Endodermal cell (in vitro differentiated cells): ENCODE results near the gene PRPF40B. TPM values are rescaled to one million over a fixed set of nuclear protein-coding genes. Genes with fewer than 3 reads are reported as not detected.

Experiments
- DNase-seq: peaks from one replicate; pipeline ENCODE4 v3.0.0-alpha.2; 2017
- H3K27ac ChIP-seq: 2 replicates; pipeline ENCODE4 v1.5.1; 2013; ENCODE audit warnings: mild to moderate bottlenecking, low read depth, low read length, moderate library complexity
- H3K27me3 ChIP-seq: 2 replicates; pipeline ENCODE4 v1.6.1; 2013; ENCODE audit warnings: mild to moderate bottlenecking, low read length, moderate library complexity; ENCODE audit not compliant: insufficient read depth, control insufficient read depth, poor library complexity, severe bottlenecking
- H3K36me3 ChIP-seq: 2 replicates; pipeline ENCODE4 v1.7.0; 2013; ENCODE audit warnings: mild to moderate bottlenecking, low read length, moderate library complexity; ENCODE audit not compliant: control insufficient read depth, insufficient read depth
- H3K4me1 ChIP-seq: one replicate; pipeline ENCODE4 v1.7.0; 2013; ENCODE audit warnings: low read length; ENCODE audit not compliant: control insufficient read depth, insufficient read depth
- H3K4me3 ChIP-seq: 2 replicates; pipeline ENCODE4 v1.5.1; 2013; ENCODE audit warnings: mild to moderate bottlenecking, low read length, moderate library complexity
- H3K9ac ChIP-seq: 2 replicates; pipeline ENCODE4 v1.6.1; 2013; ENCODE audit warnings: mild to moderate bottlenecking, low read length, moderate library complexity; ENCODE audit not compliant: poor library complexity, severe bottlenecking; ENCODE audit errors: extremely low read depth
- H3K9me3 ChIP-seq: 2 replicates; pipeline ENCODE4 v1.6.1; 2013; ENCODE audit warnings: mild to moderate bottlenecking, low read length, moderate library complexity; ENCODE audit not compliant: control insufficient read depth
- H3K27ac Mint-ChIP-seq: 2 replicates; pipeline ENCODE4 v1.8.0; 2020; ENCODE audit warnings: mixed read lengths
- H3K27me3 Mint-ChIP-seq: 2 replicates; pipeline ENCODE4 v1.8.0; 2021; ENCODE audit warnings: mild to moderate bottlenecking, mixed read lengths; ENCODE audit not compliant: insufficient read depth
- H3K36me3 Mint-ChIP-seq: 2 replicates; pipeline ENCODE4 v1.8.0; 2020; ENCODE audit warnings: low read depth, mixed read lengths
- H3K4me1 Mint-ChIP-seq: 2 replicates; pipeline ENCODE4 v1.8.0; 2020; ENCODE audit warnings: mixed read lengths
- H3K4me3 Mint-ChIP-seq: 2 replicates; pipeline ENCODE4 v1.8.0; 2020; ENCODE audit warnings: mild to moderate bottlenecking, moderate library complexity, mixed read lengths
- H3K9me3 Mint-ChIP-seq: 2 replicates; pipeline ENCODE4 v1.8.0; 2020; ENCODE audit warnings: mild to moderate bottlenecking, mixed read lengths
- CTCF ChIP-seq: fragments of 200-600 bp; sonication (generic); conservative IDR thresholded peaks from 2 replicates; pipeline ENCODE4 v1.5.0; 2021; ENCODE audit warnings: antibody characterized with exemption, mild to moderate bottlenecking
- WGBS, 2 experiments: methylation state at CpG; one replicate each; pipeline versions ENCODE4 v1.1.5 to v1.1.7; 2013; ENCODE audit warnings: missing lambda C conversion rate in 2 of 2, mixed read lengths in 1 of 2; ENCODE audit not compliant: insufficient coverage in 1 of 2, insufficient read length in 1 of 2; 5-methylcytosine and 5-hydroxymethylcytosine counted together
- total RNA-seq, 2 donors: library from RNA; stranded (reverse); fragmentation: NEBNext Ultra II Directional in 1 of 2; extraction: Animal tissue kit (Norgen Biotek cat#: 25700) in 1 of 2; gene quantifications; 2 replicates in 1 of 2; 3 replicates in 1 of 2; pipeline ENCODE4 v1.2.1, GENCODE V29; 2021

PRPF40B gene
- total RNA-seq, 2 donors from 2014 or later: 33.8 to 45.6 TPM

DNA sequence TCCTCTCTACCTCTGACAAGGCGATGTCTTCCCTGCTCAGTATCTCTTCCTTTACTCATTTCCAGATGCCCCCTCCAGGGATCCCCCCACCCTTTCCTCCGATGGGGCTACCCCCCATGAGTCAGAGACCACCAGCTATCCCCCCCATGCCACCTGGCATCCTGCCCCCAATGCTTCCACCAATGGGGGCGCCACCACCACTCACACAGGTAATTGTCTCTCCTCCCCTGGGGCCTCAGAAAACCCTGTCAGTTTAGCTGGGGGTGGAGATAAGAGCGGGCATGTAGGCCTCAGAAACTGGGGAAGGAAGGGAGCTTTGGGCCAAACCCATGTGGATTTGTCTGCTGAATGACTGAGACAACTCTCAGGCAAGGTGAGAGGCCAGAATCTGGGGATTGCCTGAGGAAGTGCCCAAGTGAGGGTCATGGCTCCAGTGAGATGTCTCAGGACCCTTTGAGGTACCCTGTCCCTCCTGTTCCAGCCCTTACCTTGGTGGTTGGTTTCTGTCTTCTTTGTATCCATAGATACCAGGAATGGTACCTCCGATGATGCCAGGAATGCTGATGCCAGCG is 8.1 kb downstream of the PRPF40B start:
- no peak overlapping the region for H3K4me3 Mint-ChIP-seq
- Histone ChIP-seq H3K4me1 (peaks cover 2% of the 10 kb centered on the region), H3K36me3 (peaks cover 5% of the 10 kb centered on the region), H3K4me3 (no peak overlapping the region), H3K9ac (no peak overlapping the region), H3K27me3 (no peaks in the 10 kb centered on the region), H3K9me3 (no peaks in the 10 kb centered on the region), H3K27ac (no peak overlapping the region)
- H3K27me3 Mint-ChIP-seq: no peaks in the 10 kb centered on the region
- peak; percentile 52 for TF ChIP-seq CTCF
- WGBS, 2 experiments: 94% methylated on average over 4 of the region's 6 CpGs
- DNase-seq: peak; percentile 59
- peaks cover 5% of the 10 kb centered on the region for H3K4me1 Mint-ChIP-seq
- no peaks in the 10 kb centered on the region for H3K9me3 Mint-ChIP-seq
- H3K36me3 Mint-ChIP-seq: peaks cover 15% of the 10 kb centered on the region
- H3K27ac Mint-ChIP-seq: no peak overlapping the region

DNA sequence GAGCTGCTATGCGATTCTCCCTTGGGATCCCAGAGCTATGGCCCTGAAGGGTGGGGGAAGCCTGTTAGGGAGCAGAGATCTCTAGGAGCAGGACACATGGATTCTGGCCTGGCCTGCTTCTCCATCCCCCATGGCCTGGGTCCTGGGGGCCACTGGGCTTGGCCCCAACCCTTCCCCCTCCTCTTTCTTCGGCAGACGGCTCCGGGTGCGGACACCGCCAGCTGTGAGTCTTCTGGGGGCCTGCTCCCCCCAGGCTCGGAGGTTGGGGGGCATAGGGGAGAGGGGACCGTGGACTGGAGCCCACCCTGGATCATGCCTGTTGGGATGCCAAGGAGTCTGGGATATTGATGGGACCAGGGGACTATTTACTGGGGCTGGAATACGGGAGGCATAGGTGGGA is 9.0 kb downstream of the PRPF40B start:
- Mint-ChIP-seq H3K36me3 (peaks cover 15% of the 10 kb centered on the region), H3K4me1 (peaks cover 15% of the 10 kb centered on the region), H3K4me3 (no peak overlapping the region), H3K27ac (no peak overlapping the region), H3K9me3 (no peaks in the 10 kb centered on the region), H3K27me3 (no peaks in the 10 kb centered on the region)
- no peak overlapping the region for H3K4me3 ChIP-seq
- H3K9ac ChIP-seq: no peak overlapping the region
- no peak for TF ChIP-seq CTCF
- no peaks in the 10 kb centered on the region for H3K27me3 ChIP-seq
- no peak overlapping the region for H3K27ac ChIP-seq
- WGBS, 2 experiments: 80 to 97% methylated on average over 1 to 8 of the region's 9 CpGs
- no peak for DNase-seq
- H3K4me1 ChIP-seq: peaks cover 5% of the 10 kb centered on the region
- H3K9me3 ChIP-seq: no peaks in the 10 kb centered on the region
- H3K36me3 ChIP-seq: peaks cover 5% of the 10 kb centered on the region

DNA sequence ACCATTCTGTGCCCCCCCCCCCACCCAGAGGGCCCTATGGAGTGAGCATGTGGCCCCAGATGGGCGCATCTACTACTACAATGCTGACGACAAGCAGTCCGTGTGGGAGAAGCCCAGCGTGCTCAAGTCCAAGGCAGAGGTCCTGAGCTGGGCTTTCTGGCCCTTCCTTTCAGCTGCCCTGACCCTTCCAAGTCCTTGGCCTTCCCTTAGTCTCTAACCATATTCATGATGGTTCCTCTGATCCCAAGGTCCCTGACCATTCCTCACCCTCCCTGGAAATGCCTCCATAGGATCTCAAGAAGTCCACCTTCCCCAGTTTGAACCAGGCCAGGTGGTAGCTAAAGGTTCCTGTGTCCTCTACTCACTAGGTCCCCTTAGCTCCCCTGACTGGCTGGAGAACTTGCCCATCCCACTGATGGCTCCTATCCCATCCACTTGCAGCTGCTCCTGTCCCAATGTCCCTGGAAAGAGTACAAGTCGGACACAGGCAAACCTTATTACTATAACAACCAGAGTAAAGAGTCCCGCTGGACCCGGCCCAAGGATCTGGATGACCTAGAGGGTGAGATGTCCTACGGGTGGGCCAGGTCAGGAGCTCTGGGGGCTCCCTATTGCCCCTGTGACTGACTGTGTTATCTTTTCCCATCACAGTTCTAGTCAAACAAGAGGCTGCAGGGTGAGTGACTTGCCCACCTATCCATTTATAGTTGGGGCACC is 9.8 kb downstream of the PRPF40B start:
- Histone ChIP-seq H3K9me3 (no peaks in the 10 kb centered on the region), H3K36me3 (peaks cover 6% of the 10 kb centered on the region), H3K4me3 (no peak overlapping the region), H3K9ac (no peak overlapping the region), H3K4me1 (peaks cover 12% of the 10 kb centered on the region), H3K27ac (no peak overlapping the region), H3K27me3 (no peaks in the 10 kb centered on the region)
- Mint-ChIP-seq H3K36me3 (peaks cover 15% of the 10 kb centered on the region), H3K27me3 (no peaks in the 10 kb centered on the region), H3K4me3 (no peak overlapping the region), H3K27ac (no peak overlapping the region), H3K4me1 (peaks cover 21% of the 10 kb centered on the region), H3K9me3 (no peaks in the 10 kb centered on the region)
- DNase-seq: no peak
- TF ChIP-seq CTCF: no peak
- WGBS, 2 experiments: 94 to 98% methylated on average over 5 to 8 of the region's 8 CpGs
